ENCODE results near the gene SELENOK.

SELENOK gene

DNA sequence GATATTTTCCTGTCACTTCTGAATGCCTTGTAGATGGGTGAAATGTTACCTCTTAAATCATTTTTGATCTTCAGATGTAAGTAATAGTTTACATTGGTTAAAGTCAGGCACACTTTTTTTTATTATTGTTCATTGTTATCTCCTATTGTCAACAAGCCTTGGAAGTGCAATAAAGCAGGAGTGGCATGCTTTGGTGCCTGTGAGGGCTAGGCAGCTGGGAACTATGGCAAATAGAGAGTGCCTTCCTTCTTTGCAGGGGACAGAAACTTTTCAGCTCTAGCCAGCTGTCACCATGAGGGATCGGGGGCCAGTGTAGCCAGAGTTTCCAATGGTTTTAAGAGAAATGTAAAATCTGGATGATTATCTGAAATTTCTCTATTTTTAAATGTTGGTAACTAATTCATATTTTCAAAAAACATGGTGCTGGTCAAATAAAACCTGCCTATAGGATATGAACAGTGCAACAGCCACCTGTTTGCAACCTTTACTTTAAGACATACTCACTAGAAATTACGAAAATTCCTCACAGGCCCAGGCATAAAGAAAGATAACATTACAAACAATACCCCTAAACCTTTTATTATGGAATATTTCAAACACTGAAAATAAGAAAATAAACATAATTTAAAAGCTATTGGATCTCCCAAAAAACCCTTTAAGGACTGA lies 9.1 kb upstream of the SELENOK start:
- no peak overlapping the region for H3K4me3 ChIP-seq (ENCODE audit: low read depth, low read length)
- TF ChIP-seq, protein P1, sequence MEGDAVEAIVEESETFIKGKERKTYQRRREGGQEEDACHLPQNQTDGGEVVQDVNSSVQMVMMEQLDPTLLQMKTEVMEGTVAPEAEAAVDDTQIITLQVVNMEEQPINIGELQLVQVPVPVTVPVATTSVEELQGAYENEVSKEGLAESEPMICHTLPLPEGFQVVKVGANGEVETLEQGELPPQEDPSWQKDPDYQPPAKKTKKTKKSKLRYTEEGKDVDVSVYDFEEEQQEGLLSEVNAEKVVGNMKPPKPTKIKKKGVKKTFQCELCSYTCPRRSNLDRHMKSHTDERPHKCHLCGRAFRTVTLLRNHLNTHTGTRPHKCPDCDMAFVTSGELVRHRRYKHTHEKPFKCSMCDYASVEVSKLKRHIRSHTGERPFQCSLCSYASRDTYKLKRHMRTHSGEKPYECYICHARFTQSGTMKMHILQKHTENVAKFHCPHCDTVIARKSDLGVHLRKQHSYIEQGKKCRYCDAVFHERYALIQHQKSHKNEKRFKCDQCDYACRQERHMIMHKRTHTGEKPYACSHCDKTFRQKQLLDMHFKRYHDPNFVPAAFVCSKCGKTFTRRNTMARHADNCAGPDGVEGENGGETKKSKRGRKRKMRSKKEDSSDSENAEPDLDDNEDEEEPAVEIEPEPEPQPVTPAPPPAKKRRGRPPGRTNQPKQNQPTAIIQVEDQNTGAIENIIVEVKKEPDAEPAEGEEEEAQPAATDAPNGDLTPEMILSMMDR (IDR thresholded peaks at IDR 0.05; ENCODE audit: borderline replicate concordance, insufficient read depth, low read depth, low read length), result no peak

DNA sequence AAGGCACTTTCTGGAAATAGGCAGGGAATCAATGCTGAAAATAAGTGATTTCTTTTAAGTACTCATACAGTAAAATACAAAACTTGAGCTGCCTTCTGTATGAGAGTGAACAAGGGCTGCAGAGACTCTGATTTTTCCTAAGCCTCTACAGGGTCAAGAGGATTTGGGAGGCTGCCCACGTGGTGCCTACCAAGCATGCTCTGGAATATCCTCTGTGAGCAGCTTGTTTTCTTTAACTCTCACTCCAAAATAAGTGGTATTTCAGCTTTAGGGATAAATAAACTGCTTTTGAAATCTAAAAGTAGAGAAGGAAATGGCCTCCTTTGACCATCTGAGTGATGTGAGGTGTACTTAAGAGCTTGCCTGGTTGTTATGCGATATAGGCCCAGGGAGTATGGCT lies 8.1 kb upstream of the SELENOK start:
- H3K4me3 ChIP-seq (ENCODE audit: low read depth, low read length), result no peak overlapping the region
- TF ChIP-seq, protein P1 (IDR thresholded peaks at IDR 0.05; ENCODE audit: borderline replicate concordance, insufficient read depth, low read depth, low read length), result no peak

DNA sequence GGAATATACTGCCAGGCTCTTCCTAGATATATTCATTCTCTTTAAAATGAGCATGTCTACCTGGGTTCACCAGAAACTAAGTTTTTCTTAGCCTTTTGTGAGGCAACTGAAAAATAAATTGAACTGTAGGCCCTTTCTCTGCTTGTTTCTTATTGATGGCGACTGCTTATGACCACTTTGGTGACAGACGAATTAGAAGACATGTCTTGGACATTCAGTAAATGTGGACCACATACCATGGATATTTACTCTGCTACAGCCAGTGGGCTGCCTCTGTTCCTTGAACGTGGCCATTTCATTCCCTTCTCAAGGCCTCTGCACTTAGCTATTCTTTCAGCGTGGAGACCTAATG lies 603 bp upstream of the SELENOK start:
- TF ChIP-seq, protein P1 (IDR thresholded peaks at IDR 0.05; ENCODE audit: borderline replicate concordance, insufficient read depth, low read depth, low read length), result no peak
- peak overlapping the region; percentile 40 for H3K4me3 ChIP-seq (ENCODE audit: low read depth, low read length)

DNA sequence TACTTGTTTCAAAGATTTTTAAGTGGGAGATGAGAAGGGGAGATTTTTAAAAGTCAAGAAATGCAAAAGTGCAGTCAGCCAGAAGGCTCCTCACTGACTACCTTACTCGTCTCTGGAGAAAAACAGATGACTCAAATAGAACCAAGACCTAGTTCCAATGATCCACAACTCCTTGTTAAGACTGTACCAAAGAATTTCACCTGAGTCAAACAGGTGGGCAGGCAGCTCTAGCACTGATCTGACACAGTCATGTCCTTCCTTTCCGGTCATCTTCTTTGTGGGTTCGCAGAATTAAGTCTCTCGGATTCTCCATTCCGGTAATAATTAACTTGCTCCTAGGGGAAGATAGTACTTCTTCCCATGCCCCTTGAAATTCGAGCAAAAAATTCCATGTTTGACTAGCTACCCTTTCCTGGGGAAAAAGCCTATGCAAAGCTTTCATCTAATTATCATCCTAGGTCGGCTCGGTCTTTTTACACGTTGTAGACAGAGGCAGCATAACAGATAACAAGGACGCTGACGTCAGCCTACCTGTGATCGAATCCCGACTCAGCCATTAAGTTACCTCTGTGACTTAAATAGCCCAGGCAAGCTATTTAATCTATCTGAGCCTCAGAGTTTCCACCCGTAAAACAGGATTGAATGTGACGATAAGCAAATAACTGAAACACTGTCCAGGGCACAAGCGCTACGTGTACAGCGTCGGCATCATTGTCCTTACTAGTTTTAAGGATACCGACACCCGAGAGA lies 758 bp downstream of the SELENOK start:
- TF ChIP-seq, protein P1 (IDR thresholded peaks at IDR 0.05; ENCODE audit: borderline replicate concordance, insufficient read depth, low read depth, low read length), result no peak
- peak overlapping the region; percentile 71 for H3K4me3 ChIP-seq (ENCODE audit: low read depth, low read length)

DNA sequence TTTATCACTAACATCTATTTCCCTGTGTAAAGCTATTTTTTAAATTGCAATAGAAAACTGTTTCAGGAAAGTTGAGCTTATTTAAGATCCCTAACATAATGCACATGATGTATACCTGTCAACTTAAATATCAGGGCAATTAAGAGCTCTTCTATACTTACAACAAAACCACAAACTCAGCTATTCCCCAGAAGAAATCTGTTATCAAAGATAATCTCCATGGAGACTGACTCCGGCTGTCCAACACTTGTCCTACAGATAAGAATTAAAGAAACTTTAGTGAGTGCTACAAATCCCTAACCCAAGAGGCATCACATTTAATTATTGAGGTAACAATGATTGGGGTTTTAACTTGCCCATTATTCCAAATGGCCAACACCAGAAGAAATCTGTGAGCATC lies 3.4 kb downstream of the SELENOK start:
- TF ChIP-seq, protein P1 (IDR thresholded peaks at IDR 0.05; ENCODE audit: borderline replicate concordance, insufficient read depth, low read depth, low read length), result no peak
- no peak overlapping the region for H3K4me3 ChIP-seq (ENCODE audit: low read depth, low read length)

DNA sequence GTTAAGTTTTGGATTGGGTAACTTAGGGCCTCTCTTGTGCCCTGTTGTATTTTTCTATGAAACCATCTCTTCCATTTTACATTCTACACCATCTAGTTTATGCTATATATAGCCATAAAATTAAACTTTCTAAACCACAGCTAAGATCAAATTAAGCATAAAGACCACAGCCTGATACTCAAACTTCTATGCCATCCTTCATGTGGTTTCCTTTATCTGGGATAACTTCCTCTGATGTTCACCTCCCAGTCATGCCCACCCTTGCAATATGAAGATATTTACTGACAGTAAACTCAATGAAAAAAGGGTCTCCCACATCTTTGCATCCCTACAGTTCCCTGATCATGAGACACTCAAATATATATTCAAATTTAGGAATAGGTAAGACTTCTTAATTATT lies 4.2 kb downstream of the SELENOK start:
- no peak overlapping the region for H3K4me3 ChIP-seq (ENCODE audit: low read depth, low read length)
- TF ChIP-seq, protein P1 (IDR thresholded peaks at IDR 0.05; ENCODE audit: borderline replicate concordance, insufficient read depth, low read depth, low read length), result no peak

DNA sequence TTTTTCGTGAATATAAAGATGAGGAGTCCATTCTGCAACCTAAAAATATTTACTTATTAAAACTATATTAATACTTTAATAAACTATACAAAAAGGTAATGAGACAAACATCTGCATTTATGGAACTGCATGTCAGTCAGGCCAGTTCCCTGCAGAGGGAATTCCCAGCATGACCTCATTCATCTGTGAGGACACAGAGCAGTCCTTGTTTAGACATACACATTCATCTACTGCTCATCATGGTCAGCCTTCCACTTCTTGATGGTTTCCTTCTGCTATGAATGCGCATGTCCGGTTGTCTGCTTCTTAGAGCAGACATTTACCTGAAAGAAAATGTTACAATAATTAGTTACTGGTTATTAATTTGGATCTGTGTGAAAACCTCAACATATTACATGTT lies 6.4 kb downstream of the SELENOK start:
- TF ChIP-seq, protein P1 (IDR thresholded peaks at IDR 0.05; ENCODE audit: borderline replicate concordance, insufficient read depth, low read depth, low read length), result no peak
- no peak overlapping the region for H3K4me3 ChIP-seq (ENCODE audit: low read depth, low read length)

All from GM12875 (cell line).